GM13977 (cell line): ENCODE measurements around the gene LRRC8D.

Source experiments
- DNase-seq: peaks from one replicate; pipeline ENCODE4 v3.0.0; 2012; ENCODE audit warnings: low spot score
- CTCF ChIP-seq: IDR thresholded peaks from 2 replicates; pipeline ENCODE4 v1.5.1; 2012; ENCODE audit warnings: mild to moderate bottlenecking, control low read depth; ENCODE audit not compliant: insufficient read depth; ENCODE audit errors: extremely low read depth, missing control alignments
- in situ Hi-C: fragments of 300-500 bp; cut with MboI; formaldehyde crosslinking; loops from one replicate; pipeline ENCODE4 v1.12.0; 2022; ENCODE audit warnings: low sequenced_read_pairs, low pct_unique_long_range_greater_than_20kb, mixed read lengths, inconsistent platforms; ENCODE audit not compliant: unreplicated experiment

Gene LRRC8D

GRCh38 chr1:89884718-89885596 is 64.1 kb downstream of the LRRC8D start:
- in situ Hi-C loops, result no loop called here

DNA sequence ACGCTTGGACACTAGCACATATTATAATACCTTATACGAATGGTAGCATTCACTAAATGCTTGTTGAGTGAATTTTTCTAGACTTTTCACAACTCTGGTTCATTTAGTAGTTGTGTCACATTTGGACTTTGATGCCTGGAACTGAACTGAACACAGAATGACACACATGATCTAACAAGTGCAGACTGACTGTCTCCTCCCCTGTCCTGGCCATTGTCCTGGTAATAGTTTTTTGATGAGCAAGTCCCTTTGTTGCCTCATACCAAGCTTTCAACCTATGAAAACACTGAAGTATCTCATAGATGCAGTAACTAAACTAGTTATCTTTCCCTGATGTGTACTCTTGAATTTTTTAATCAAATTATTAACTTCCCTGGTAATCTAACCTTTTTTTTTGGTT is 66.4 kb downstream of the LRRC8D start:
- TF ChIP-seq CTCF, result no peak
- in situ Hi-C loops, result no loop called here
- DNase-seq, result no peak

More at GRCh38 chr1:89884718-89885596, 64.1 kb downstream of the LRRC8D start:
- no peak for DNase-seq
- no peak for TF ChIP-seq CTCF

DNA sequence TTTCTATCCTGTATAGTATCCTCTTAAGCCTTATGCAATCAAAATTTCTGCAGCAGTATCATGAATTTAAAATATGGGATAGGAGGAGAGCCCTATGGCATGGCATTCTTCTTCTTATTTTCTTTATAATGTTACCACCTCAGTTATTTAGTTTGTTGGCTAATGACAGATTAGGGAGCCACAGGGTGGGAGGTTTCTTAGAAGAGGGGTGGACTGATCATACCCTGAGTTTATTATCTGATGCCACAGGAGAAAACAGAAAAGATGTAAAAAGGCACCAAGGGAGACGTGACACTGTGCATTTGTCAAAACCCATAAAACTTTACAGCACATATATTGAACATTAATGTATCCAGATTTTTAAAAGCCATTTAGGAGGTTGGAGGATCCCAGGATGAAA is 66.9 kb downstream of the LRRC8D start:
- TF ChIP-seq CTCF, result no peak
- in situ Hi-C loops, result no loop called here
- no peak for DNase-seq

DNA sequence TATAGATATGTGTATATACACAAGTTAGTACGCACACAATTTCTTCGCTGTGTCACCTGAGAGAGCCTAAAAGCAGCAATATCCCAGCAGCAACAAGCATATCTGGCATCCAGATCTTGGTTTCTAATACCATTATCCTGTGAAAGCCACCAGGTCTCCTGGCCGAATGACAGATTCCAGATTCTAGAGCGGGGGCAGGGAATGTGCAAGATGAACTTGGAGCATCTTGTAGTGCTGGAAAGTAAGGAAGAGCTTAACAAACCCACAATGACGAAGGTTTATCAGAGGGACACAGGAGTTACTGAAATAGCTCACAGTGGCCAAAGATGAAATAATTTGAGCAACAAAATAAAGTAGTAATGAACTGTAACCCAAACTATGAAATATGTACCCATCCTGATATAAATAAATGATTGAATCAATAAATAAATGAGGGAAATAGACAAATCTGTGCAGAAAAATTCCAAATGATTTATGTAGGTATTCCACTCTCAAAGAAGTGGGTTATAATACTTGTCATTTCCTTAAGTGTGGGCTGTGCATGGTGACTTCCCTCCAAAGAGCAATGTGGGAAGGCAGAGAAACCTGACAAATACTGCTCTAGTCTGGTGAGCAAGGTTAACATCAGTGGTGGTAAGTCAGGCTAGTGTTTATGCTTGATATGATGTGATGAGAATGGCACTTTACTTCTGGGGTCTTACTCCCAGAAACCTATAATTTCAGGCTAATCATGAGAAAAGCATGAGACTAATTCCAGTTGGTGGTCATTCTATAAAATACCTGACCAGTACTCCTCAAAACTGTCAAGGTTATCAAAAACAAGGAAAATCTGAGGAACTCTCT is 67.9 kb downstream of the LRRC8D start:
- no peak for TF ChIP-seq CTCF
- in situ Hi-C loops, result no loop called here
- no peak for DNase-seq

DNA sequence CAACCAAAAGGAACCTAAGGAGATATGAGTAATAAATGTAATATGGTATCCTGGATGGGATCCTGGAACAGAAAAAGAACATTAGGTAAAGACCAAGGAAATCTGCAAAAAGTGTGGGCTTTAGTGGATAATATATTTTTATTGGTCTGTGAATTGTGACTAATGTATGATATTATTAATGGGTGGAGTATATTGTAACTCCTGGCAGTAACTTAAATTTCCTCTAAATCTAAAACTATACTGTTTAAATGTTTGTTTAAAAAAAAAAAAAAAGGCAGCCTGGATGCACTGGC is 68.4 kb downstream of the LRRC8D start:
- no peak for DNase-seq
- no peak for TF ChIP-seq CTCF
- in situ Hi-C loops, result no loop called here

DNA sequence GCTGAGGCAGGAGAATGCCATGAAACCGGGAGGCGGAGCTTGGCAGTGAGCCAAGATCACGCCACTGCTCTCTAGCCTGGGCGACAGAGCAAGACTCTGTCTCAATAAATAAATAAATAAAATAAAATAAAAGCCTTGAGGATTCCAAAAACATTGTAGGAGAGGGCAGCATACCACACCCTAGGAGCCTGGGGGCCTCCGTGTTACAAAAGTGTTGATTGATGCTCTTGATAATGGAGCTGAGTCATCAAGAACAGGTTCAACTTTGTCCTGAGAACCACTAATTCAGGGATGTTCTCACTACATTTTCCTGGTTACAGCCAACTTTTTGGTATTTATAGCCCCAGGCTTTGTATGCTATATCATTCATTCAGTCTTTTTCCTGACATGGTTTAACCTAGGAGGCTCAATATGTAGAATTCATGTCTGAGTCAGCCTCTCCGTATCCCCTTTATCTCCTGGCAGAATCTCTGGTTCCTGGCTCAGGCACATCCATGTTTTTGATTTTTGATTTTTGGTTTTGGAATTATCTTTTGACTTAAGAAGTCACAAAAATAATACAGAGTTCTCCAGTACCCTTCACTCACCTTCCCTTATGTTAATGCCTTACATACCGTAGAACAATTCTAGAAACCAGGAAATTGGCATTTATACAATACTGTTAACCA is 69.4 kb downstream of the LRRC8D start:
- TF ChIP-seq CTCF, result no peak
- in situ Hi-C loops, result no loop called here
- DNase-seq, result no peak
